ENCODE results near the gene SDHC. TPM values are rescaled to one million over a fixed set of nuclear protein-coding genes. Genes with fewer than 3 reads are reported as not detected.
A peak's percentile ranks its signal among the peaks of the same experiment; 100 is the strongest.
"Not testable (repeated sequence)": the region's sequence is repeated elsewhere in the genome, so short reads cannot be mapped to it uniquely, and the experiment has no call there.

The SDHC gene
- total and polyA plus RNA-seq, 5 experiments from 2014 or later, result 113 to 297 (median 212) TPM

GRCh38 chr1:161407451-161407985 is 93.3 kb downstream of the SDHC start:
- Mint-ChIP-seq H3K27me3 (peaks cover 0 to 7% (median 3%) of the 10 kb centered on the region in 5 donors), H3K9me3 (peaks cover 0 to 11% (median 4%) of the 10 kb centered on the region in 9 donors), H3K27ac (peak overlapping the region in 1 of 10 donors; percentile 65), H3K4me1 (peaks cover 8 to 27% (median 18%) of the 10 kb centered on the region in 4 donors), H3K36me3 (peaks cover 4 to 9% (median 7%) of the 10 kb centered on the region in 3 donors), H3K4me3 (no peak overlapping the region)
- ATAC-seq, result no peak
- no peak for DNase-seq
- POLR2A ChIA-PET, result no interaction called here

- ATAC-seq, result no peak
- Mint-ChIP-seq H3K36me3 (peaks cover 4 to 6% (median 5%) of the 10 kb centered on the region in 3 donors), H3K4me3 (no peak overlapping the region), H3K4me1 (peaks cover 8 to 25% (median 17%) of the 10 kb centered on the region in 4 donors), H3K9me3 (peaks cover 0 to 9% (median 4%) of the 10 kb centered on the region in 9 donors), H3K27ac (no peak overlapping the region), H3K27me3 (peaks cover 0 to 7% (median 2%) of the 10 kb centered on the region in 5 donors)
- DNase-seq, result no peak
- POLR2A ChIA-PET, result no interaction called here
Observed at GRCh38 chr1:161408429-161409052, 94.4 kb downstream of the SDHC start.

GRCh38 chr1:161409848-161410635 is 95.9 kb downstream of the SDHC start:
- Mint-ChIP-seq H3K27ac (peak overlapping the region in 6 of 10 donors; percentile 21 to 71 (median 38)), H3K4me1 (peaks cover 4 to 17% (median 12%) of the 10 kb centered on the region in 4 donors), H3K4me3 (peak overlapping the region in 3 of 10 donors; percentile 16 to 38 (median 18))
- DNase-seq, ATAC-seq, POLR2A ChIA-PET, H3K9me3 Mint-ChIP-seq, H3K27me3 Mint-ChIP-seq, H3K36me3 Mint-ChIP-seq: not testable (repeated sequence)

GRCh38 chr1:161410636-161410970 is 96.4 kb downstream of the SDHC start:
- DNase-seq, H3K9me3 Mint-ChIP-seq, H3K4me3 Mint-ChIP-seq, H3K27ac Mint-ChIP-seq, ATAC-seq, POLR2A ChIA-PET, H3K27me3 Mint-ChIP-seq, H3K36me3 Mint-ChIP-seq: not testable (repeated sequence)
- H3K4me1 Mint-ChIP-seq, result peaks cover 3 to 17% (median 12%) of the 10 kb centered on the region in 4 donors

Other genes with a start within 250 kb of the SDHC start
- gene ARHGAP30, start 244.5 kb upstream of the SDHC start, total RNA-seq, result 100 to 1,000 TPM; 220 to 233 TPM
- 100 to 1,000 TPM; 110 to 207 (median 136) TPM for gene ARHGAP30, start 244.5 kb upstream of the SDHC start, polyA plus RNA-seq
- gene NECTIN4, start 224.8 kb upstream of the SDHC start, total RNA-seq, result not detected
- not detected for gene NECTIN4, start 224.8 kb upstream of the SDHC start, polyA plus RNA-seq
- under 1 TPM; 0.60 to 0.96 TPM for gene KLHDC9, start 216.0 kb upstream of the SDHC start, total RNA-seq
- 1 to 10 TPM in 1 of 3 donors, under 1 TPM in 2; 0.30 to 1.5 (median 0.62) TPM for gene KLHDC9, start 216.0 kb upstream of the SDHC start, polyA plus RNA-seq
- 10 to 100 TPM; 37.9 to 41.4 TPM for gene PFDN2, start 196.3 kb upstream of the SDHC start, total RNA-seq
- 10 to 100 TPM; 74.6 to 91.3 (median 86.0) TPM for gene PFDN2, start 196.3 kb upstream of the SDHC start, polyA plus RNA-seq
- 10 to 100 TPM; 43.5 to 46.4 TPM for gene NIT1, start 196.3 kb upstream of the SDHC start, total RNA-seq
- gene NIT1, start 196.3 kb upstream of the SDHC start, polyA plus RNA-seq, result 10 to 100 TPM; 16.8 to 25.0 (median 18.3) TPM
- 10 to 100 TPM; 35.3 to 38.6 TPM for gene DEDD, start 181.7 kb upstream of the SDHC start, total RNA-seq
- 10 to 100 TPM; 29.0 to 35.4 (median 29.3) TPM for gene DEDD, start 181.7 kb upstream of the SDHC start, polyA plus RNA-seq
- 100 to 1,000 TPM; 116 to 118 TPM for gene UFC1, start 160.4 kb upstream of the SDHC start, total RNA-seq
- gene UFC1, start 160.4 kb upstream of the SDHC start, polyA plus RNA-seq, result 100 to 1,000 TPM; 148 to 158 (median 155) TPM
- 10 to 100 TPM; 59.2 to 63.8 TPM for gene USP21, start 154.9 kb upstream of the SDHC start, total RNA-seq
- gene USP21, start 154.9 kb upstream of the SDHC start, polyA plus RNA-seq, result 10 to 100 TPM; 13.8 to 31.4 (median 14.6) TPM
- gene PPOX, start 148.0 kb upstream of the SDHC start, total RNA-seq, result 10 to 100 TPM; 76.2 to 82.1 TPM
- 10 to 100 TPM; 12.0 to 17.8 (median 15.7) TPM for gene PPOX, start 148.0 kb upstream of the SDHC start, polyA plus RNA-seq
- gene B4GALT3, start 136.9 kb upstream of the SDHC start, total RNA-seq, result 10 to 100 TPM; 81.0 to 97.4 TPM
- gene B4GALT3, start 136.9 kb upstream of the SDHC start, polyA plus RNA-seq, result 10 to 100 TPM; 35.4 to 49.9 (median 37.6) TPM
- 1 to 10 TPM; 4.8 to 7.0 TPM for gene ADAMTS4, start 115.3 kb upstream of the SDHC start, total RNA-seq
- under 1 TPM; 0.07 to 0.34 (median 0.22) TPM for gene ADAMTS4, start 115.3 kb upstream of the SDHC start, polyA plus RNA-seq
- gene NDUFS2, start 112.0 kb upstream of the SDHC start, total RNA-seq, result 100 to 1,000 TPM; 126 to 127 TPM
- 100 to 1,000 TPM in 1 of 3 donors, 10 to 100 TPM in 2; 78.6 to 106 (median 95.4) TPM for gene NDUFS2, start 112.0 kb upstream of the SDHC start, polyA plus RNA-seq
- 10 to 100 TPM; 27.7 to 31.8 TPM for gene FCER1G, start 99.1 kb upstream of the SDHC start, total RNA-seq
- gene FCER1G, start 99.1 kb upstream of the SDHC start, polyA plus RNA-seq, result 100 to 1,000 TPM in 1 of 3 donors, 10 to 100 TPM in 2; 67.1 to 107 (median 84.4) TPM
- gene APOA2, start 90.8 kb upstream of the SDHC start, total RNA-seq, result not detected
- not detected for gene APOA2, start 90.8 kb upstream of the SDHC start, polyA plus RNA-seq
- gene TOMM40L, start 88.3 kb upstream of the SDHC start, total RNA-seq, result 10 to 100 TPM in 1 of 2 experiments, 1 to 10 TPM in 1; 9.6 to 11.3 TPM
- 1 to 10 TPM; 4.9 to 8.1 (median 8.0) TPM for gene TOMM40L, start 88.3 kb upstream of the SDHC start, polyA plus RNA-seq
- not detected for gene NR1I3, start 76.2 kb upstream of the SDHC start, total RNA-seq
- under 1 TPM in 1 of 3 donors, not detected in 2; 0.19 TPM for gene NR1I3, start 76.2 kb upstream of the SDHC start, polyA plus RNA-seq
- gene PCP4L1, start 55.6 kb upstream of the SDHC start, total RNA-seq, result not detected
- gene PCP4L1, start 55.6 kb upstream of the SDHC start, polyA plus RNA-seq, result not detected
- 10 to 100 TPM; 11.9 to 12.2 TPM for gene MPZ, start 4.4 kb upstream of the SDHC start, total RNA-seq
- gene MPZ, start 4.4 kb upstream of the SDHC start, polyA plus RNA-seq, result not detected
- gene CFAP126, start 53.5 kb downstream of the SDHC start, total RNA-seq, result not detected
- not detected for gene CFAP126, start 53.5 kb downstream of the SDHC start, polyA plus RNA-seq
- under 1 TPM; 0.34 to 0.52 TPM for gene FCGR2A, start 191.1 kb downstream of the SDHC start, total RNA-seq
- under 1 TPM in 2 of 3 donors, not detected in 1; 0.41 to 0.84 TPM for gene FCGR2A, start 191.1 kb downstream of the SDHC start, polyA plus RNA-seq
- gene HSPA6, start 210.2 kb downstream of the SDHC start, total RNA-seq, result 1 to 10 TPM; 3.1 to 3.6 TPM
- under 1 TPM in 1 of 3 donors, not detected in 2; 0.06 TPM for gene HSPA6, start 210.2 kb downstream of the SDHC start, polyA plus RNA-seq
- 1 to 10 TPM in 1 of 2 experiments, under 1 TPM in 1; 0.74 to 1.1 TPM for gene FCGR3A, start 235.4 kb downstream of the SDHC start, total RNA-seq
- 10 to 100 TPM in 1 of 3 donors, 1 to 10 TPM in 2; 1.7 to 33.2 (median 2.3) TPM for gene FCGR3A, start 235.4 kb downstream of the SDHC start, polyA plus RNA-seq